Hepatocyte (in vitro differentiated cells): ENCODE data around the gene CNOT4. TPM values are rescaled to one million over a fixed set of nuclear protein-coding genes. Genes with fewer than 3 reads are reported as not detected.

Experiments used
- DNase-seq: peaks from one replicate; pipeline ENCODE4 v3.0.0-alpha.2; 2016; ENCODE audit warnings: low spot score
- H2AFZ ChIP-seq: fragments of 200-600 bp; sonication (generic); 2 replicates; pipeline ENCODE4 v1.6.0; 2016; ENCODE audit warnings: antibody characterized with exemption, mild to moderate bottlenecking
- H3K27ac ChIP-seq: fragments of 200-600 bp; sonication (generic); 2 replicates; pipeline ENCODE4 v1.5.1; 2016; ENCODE audit warnings: mild to moderate bottlenecking
- H3K27me3 ChIP-seq: fragments of 200-600 bp; sonication (generic); 2 replicates; pipeline ENCODE4 v1.6.1; 2016
- H3K36me3 ChIP-seq: fragments of 200-600 bp; sonication (generic); replicated peaks from 2 replicates; pipeline ENCODE4 v1.5.1; 2016; ENCODE audit warnings: low read depth; ENCODE audit not compliant: insufficient read depth
- H3K4me1 ChIP-seq: fragments of 200-600 bp; sonication (generic); 2 replicates; pipeline ENCODE4 v1.5.1; 2016; ENCODE audit warnings: mild to moderate bottlenecking, moderate library complexity; ENCODE audit not compliant: insufficient read depth
- H3K4me2 ChIP-seq: fragments of 200-600 bp; sonication (generic); 2 replicates; pipeline ENCODE4 v1.6.0; 2016
- H3K4me3 ChIP-seq: fragments of 200-600 bp; sonication (generic); 2 replicates; pipeline ENCODE4 v1.5.1; 2016; ENCODE audit warnings: mild to moderate bottlenecking
- H3K79me2 ChIP-seq: fragments of 200-600 bp; sonication (generic); 2 replicates; pipeline ENCODE4 v1.6.0; 2017; ENCODE audit warnings: mild to moderate bottlenecking
- H3K9me2 ChIP-seq: fragments of 200-600 bp; sonication (generic); replicated peaks from 2 replicates; pipeline ENCODE4 v1.6.0; 2017; ENCODE audit warnings: mild to moderate bottlenecking; ENCODE audit not compliant: insufficient read depth
- H3K9me3 ChIP-seq: fragments of 200-600 bp; sonication (generic); 2 replicates; pipeline ENCODE4 v1.5.1; 2016; ENCODE audit warnings: low read depth, mild to moderate bottlenecking
- H4K20me1 ChIP-seq: fragments of 200-600 bp; sonication (generic); 2 replicates; pipeline ENCODE4 v1.6.0; 2016; ENCODE audit warnings: mild to moderate bottlenecking; ENCODE audit not compliant: insufficient read depth, poor library complexity, severe bottlenecking
- EZH2 ChIP-seq: fragments of 200-600 bp; sonication (generic); IDR thresholded peaks from 2 replicates; pipeline ENCODE4 v1.6.1; 2016; ENCODE audit warnings: antibody characterized with exemption, mild to moderate bottlenecking, borderline replicate concordance
- EZH2phosphoT487 ChIP-seq: fragments of 200-600 bp; sonication (generic); IDR thresholded peaks from one replicate; pipeline ENCODE4 v1.6.1; 2018; ENCODE audit warnings: antibody characterized with exemption, mild to moderate bottlenecking, low read depth, moderate library complexity; ENCODE audit not compliant: unreplicated experiment, severe bottlenecking
- WGBS: methylation state at CpG from one replicate; pipeline ENCODE4 v1.1.6; 2016; ENCODE audit warnings: low lambda C conversion rate; ENCODE audit errors: missing lambda C conversion rate; 5-methylcytosine and 5-hydroxymethylcytosine counted together
- polyA plus RNA-seq: library from polyadenylated mRNA; unstranded; fragments of >200 nt; fragmentation: Nextera tagmentation; extraction: Ambion mirVana; gene quantifications from 2 replicates; pipeline ENCODE4 v1.2.1, GENCODE V29; 2016
- total RNA-seq: library from RNA; depleted of rRNA; stranded (reverse); fragments of >200 nt; gene quantifications from 2 replicates; pipeline ENCODE4 v1.2.3, GENCODE V29; 2014
- TF ChIP-seq, protein P1 (sequence below): fragments of 200-600 bp; sonication (generic); IDR thresholded peaks from 2 replicates; pipeline ENCODE4 v1.5.1; 2016; ENCODE audit warnings: antibody characterized with exemption, mild to moderate bottlenecking; ENCODE audit not compliant: poor library complexity

CNOT4 gene
- total and polyA plus RNA-seq, 2 experiments from 2014 or later = 11.8 to 12.9 TPM

DNA sequence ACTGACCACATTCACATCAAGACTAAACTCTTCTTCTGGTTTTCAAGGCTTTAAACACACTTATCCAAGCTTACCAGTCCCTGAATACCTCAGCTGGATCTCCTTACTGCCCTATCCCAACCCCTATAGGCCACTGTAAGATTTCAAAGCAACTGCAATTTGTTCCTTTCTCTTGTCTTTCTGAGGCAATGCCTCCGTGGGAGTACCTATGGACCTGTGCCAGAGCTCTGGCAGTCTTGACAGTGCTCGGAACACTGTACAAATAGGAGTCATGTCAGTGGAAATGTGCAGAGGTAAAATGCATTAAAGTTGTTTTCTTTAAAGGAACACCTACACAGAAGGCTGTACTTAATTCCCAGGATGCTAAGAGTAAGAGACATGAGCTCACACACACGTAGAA, 124.7 kb downstream of the CNOT4 start:
- Histone ChIP-seq H3K9me2 (no peaks in the 10 kb centered on the region), H3K4me2 (no peak overlapping the region), H3K9me3 (no peaks in the 10 kb centered on the region), H3K27ac (no peak overlapping the region), H4K20me1 (no peaks in the 10 kb centered on the region), H3K4me1 (no peaks in the 10 kb centered on the region), H2AFZ (no peak overlapping the region), H3K36me3 (no peaks in the 10 kb centered on the region), H3K79me2 (no peaks in the 10 kb centered on the region), H3K4me3 (no peak overlapping the region), H3K27me3 (no peaks in the 10 kb centered on the region)
- TF ChIP-seq, protein P1, sequence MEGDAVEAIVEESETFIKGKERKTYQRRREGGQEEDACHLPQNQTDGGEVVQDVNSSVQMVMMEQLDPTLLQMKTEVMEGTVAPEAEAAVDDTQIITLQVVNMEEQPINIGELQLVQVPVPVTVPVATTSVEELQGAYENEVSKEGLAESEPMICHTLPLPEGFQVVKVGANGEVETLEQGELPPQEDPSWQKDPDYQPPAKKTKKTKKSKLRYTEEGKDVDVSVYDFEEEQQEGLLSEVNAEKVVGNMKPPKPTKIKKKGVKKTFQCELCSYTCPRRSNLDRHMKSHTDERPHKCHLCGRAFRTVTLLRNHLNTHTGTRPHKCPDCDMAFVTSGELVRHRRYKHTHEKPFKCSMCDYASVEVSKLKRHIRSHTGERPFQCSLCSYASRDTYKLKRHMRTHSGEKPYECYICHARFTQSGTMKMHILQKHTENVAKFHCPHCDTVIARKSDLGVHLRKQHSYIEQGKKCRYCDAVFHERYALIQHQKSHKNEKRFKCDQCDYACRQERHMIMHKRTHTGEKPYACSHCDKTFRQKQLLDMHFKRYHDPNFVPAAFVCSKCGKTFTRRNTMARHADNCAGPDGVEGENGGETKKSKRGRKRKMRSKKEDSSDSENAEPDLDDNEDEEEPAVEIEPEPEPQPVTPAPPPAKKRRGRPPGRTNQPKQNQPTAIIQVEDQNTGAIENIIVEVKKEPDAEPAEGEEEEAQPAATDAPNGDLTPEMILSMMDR = no peak
- no peak for TF ChIP-seq EZH2phosphoT487
- no peak for TF ChIP-seq EZH2
- DNase-seq = peak; percentile 29
- 93% methylated on average over 3 of the region's 3 CpGs for WGBS

DNA sequence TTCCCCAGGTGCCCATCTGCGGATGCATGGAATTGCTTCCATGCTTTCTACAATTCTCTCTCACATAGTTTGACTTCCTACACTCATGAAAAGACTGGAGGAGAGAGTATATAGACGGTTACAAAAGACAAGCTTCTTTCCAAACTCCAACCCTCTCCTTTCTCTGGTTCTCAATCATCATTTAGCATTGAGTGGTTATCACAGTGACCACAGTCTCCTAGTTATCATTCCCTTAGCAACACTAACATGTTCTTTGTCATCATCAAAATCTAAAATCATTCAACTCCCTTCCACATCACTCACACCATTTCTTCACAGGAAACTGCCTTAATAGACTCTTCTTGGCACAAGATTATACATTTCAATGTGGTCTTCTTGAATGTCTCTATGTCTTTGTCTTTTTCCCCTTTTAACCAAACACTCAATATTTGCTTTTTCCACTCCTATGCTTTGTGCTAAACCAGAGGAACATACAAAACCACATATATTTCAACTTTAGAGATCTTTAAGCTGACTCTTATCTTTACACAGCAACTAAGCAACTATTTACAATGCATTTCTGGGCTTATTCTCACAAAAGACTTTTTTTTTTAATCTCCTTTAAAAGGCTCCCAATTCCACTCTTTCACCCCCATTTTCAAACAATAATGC, 126.3 kb downstream of the CNOT4 start:
- Histone ChIP-seq H3K4me1 (no peaks in the 10 kb centered on the region), H3K27me3 (no peaks in the 10 kb centered on the region), H3K9me2 (no peaks in the 10 kb centered on the region), H3K36me3 (no peaks in the 10 kb centered on the region), H3K79me2 (no peaks in the 10 kb centered on the region), H2AFZ (no peak overlapping the region), H3K27ac (no peak overlapping the region), H3K9me3 (no peaks in the 10 kb centered on the region), H3K4me3 (no peak overlapping the region), H3K4me2 (no peak overlapping the region), H4K20me1 (no peaks in the 10 kb centered on the region)
- WGBS = 98% methylated on average over 2 of the region's 2 CpGs
- DNase-seq = no peak
- TF ChIP-seq, protein P1 = no peak
- TF ChIP-seq EZH2phosphoT487 (no peak), EZH2 (no peak)

DNA sequence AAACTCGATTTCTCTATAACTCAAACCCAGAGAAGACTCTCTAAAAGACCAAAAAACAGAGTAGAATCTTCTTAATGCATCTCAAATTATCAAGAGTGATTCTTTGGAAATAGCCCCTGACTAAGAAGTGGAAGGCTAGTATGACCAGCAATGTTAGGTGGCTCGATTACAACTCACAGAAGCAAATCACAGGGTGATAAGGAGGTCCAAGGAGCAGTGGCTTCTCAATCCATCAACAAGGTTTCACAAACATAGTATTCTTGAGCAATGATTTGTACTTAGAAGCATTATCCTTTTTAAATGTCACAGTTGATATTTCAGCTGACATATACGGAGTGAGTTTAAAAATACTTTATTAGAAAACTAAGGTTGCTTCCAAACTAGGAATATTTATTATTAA, 127.7 kb downstream of the CNOT4 start:
- WGBS = 81% methylated on average over 3 of the region's 3 CpGs
- no peaks in the 10 kb centered on the region for H3K4me1 ChIP-seq
- no peak for DNase-seq

More for the DNA sequence above, 127.7 kb downstream of the CNOT4 start:
- Histone ChIP-seq H3K27ac (no peak overlapping the region), H3K4me3 (no peak overlapping the region), H3K36me3 (no peaks in the 10 kb centered on the region), H3K27me3 (no peaks in the 10 kb centered on the region), H3K9me2 (no peaks in the 10 kb centered on the region), H4K20me1 (no peaks in the 10 kb centered on the region), H3K9me3 (no peaks in the 10 kb centered on the region), H3K79me2 (no peaks in the 10 kb centered on the region), H3K4me2 (no peak overlapping the region), H2AFZ (no peak overlapping the region)
- no peak for TF ChIP-seq EZH2phosphoT487
- TF ChIP-seq, protein P1 = no peak
- TF ChIP-seq EZH2 = no peak
